NCI-H524 (cell line): ENCODE measurements around the gene NTM.

Source experiments
- DNase-seq, 2 experiments: peaks; one replicate each; lab custom pipeline; 2025; lab: John Stamatoyannopoulos, UW

The NTM gene

GRCh38 chr11:131687291-131688047 lies 317.1 kb downstream of the NTM start:
- DNase-seq, result no peak

- peak; percentile 40 to 73 for DNase-seq
Measured at GRCh38 chr11:131688048-131688693, 317.8 kb downstream of the NTM start.

- no peak for DNase-seq
Measured at GRCh38 chr11:131689049-131689925, 318.9 kb downstream of the NTM start.

- no peak for DNase-seq
Measured at GRCh38 chr11:131690362-131690761, 319.9 kb downstream of the NTM start.

- no peak for DNase-seq
Measured at GRCh38 chr11:131690776-131691175, 320.4 kb downstream of the NTM start.

- peak in 1 of 2 experiments; percentile 48 for DNase-seq
Measured at GRCh38 chr11:131691181-131692041, 321.0 kb downstream of the NTM start.

GRCh38 chr11:131692151-131692550 lies 321.7 kb downstream of the NTM start:
- no peak for DNase-seq

- DNase-seq, result no peak
Measured at GRCh38 chr11:131692961-131693360, 322.5 kb downstream of the NTM start.

GRCh38 chr11:131693756-131694155 lies 323.3 kb downstream of the NTM start:
- no peak for DNase-seq

GRCh38 chr11:131694526-131695424 lies 324.4 kb downstream of the NTM start:
- peak; percentile 24 to 57 for DNase-seq

GRCh38 chr11:131695889-131696429 lies 325.5 kb downstream of the NTM start:
- no peak for DNase-seq

- no peak for DNase-seq
Measured at GRCh38 chr11:131696690-131697089, 326.3 kb downstream of the NTM start.

GRCh38 chr11:131703311-131703710 lies 332.9 kb downstream of the NTM start:
- DNase-seq, result no peak

GRCh38 chr11:131704682-131705081 lies 334.3 kb downstream of the NTM start:
- DNase-seq, result no peak

- no peak for DNase-seq
Measured at GRCh38 chr11:131710511-131710910, 340.1 kb downstream of the NTM start.

GRCh38 chr11:131712897-131713296 lies 342.5 kb downstream of the NTM start:
- no peak for DNase-seq

GRCh38 chr11:131713529-131714134 lies 343.2 kb downstream of the NTM start:
- DNase-seq, result no peak

GRCh38 chr11:131717616-131718015 lies 347.2 kb downstream of the NTM start:
- DNase-seq, result no peak

GRCh38 chr11:131723088-131723487 lies 352.7 kb downstream of the NTM start:
- peak; percentile 2 to 60 for DNase-seq

- peak; percentile 57 to 86 for DNase-seq
Measured at GRCh38 chr11:131724436-131724975, 354.1 kb downstream of the NTM start.
